SK-N-SH (cell line): Measurements from ENCODE around the gene TBX18. TPM values are rescaled to one million over a fixed set of nuclear protein-coding genes. Genes with fewer than 3 reads are reported as not detected.

ENCODE experiments used
- CTCF ChIA-PET: fragments of 300-600, 350-600 bp; formaldehyde crosslinking; extraction: SDS; loops from one replicate; lab custom pipeline; 2021; lab: Yijun Ruan, JAX
- POLR2A ChIA-PET: fragments of 350-600 bp; sonication (Branson Sonifier 250); formaldehyde crosslinking; extraction: SDS; loops from one replicate; lab custom pipeline; 2020; ENCODE audit warnings: antibody characterized with exemption, inconsistent platforms; lab: Yijun Ruan, JAX
- DNase-seq: peaks from one replicate; pipeline ENCODE4 v3.0.0; 2012
- H2AFZ ChIP-seq: fragments of 200-600 bp; sonication (generic); 2 replicates; pipeline ENCODE4 v1.8.1; 2016; ENCODE audit warnings: antibody characterized with exemption, mild to moderate bottlenecking, low read depth
- H3F3A ChIP-seq: fragments of 200-600 bp; sonication (generic); replicated peaks from 2 replicates; pipeline ENCODE3; 2016; ENCODE audit warnings: antibody characterized with exemption, mild to moderate bottlenecking; ENCODE audit not compliant: insufficient read depth
- H3K27ac ChIP-seq, 2 experiments: fragments of 200-500 bp in 1 of 2; fragments of 200-600 bp in 1 of 2; sonication (Bioruptor generic) in 1 of 2; sonication (generic), shearing (Covaris generic) in 1 of 2; 2 replicates each; pipeline versions ENCODE4 v1.5.1 to v1.6.1; 2014 to 2016; ENCODE audit warnings: low read depth in 2 of 2, inconsistent platforms in 1 of 2, low read length in 1 of 2, mild to moderate bottlenecking in 1 of 2, mixed read lengths in 1 of 2
- H3K27me3 ChIP-seq: fragments of 200-600 bp; sonication (generic), shearing (Covaris generic); 2 replicates; pipeline ENCODE4 v1.6.1; 2016; ENCODE audit warnings: mixed run types; ENCODE audit not compliant: insufficient read depth
- H3K36me3 ChIP-seq, 2 experiments: fragments of 200-500 bp in 1 of 2; fragments of 200-600 bp in 1 of 2; sonication (Bioruptor generic) in 1 of 2; sonication (generic) in 1 of 2; replicated peaks in 1 of 2; 2 replicates each; pipeline versions ENCODE3 to v1.5.1; 2014 to 2016; ENCODE audit warnings: low read length in 1 of 2, mild to moderate bottlenecking in 1 of 2; ENCODE audit not compliant: insufficient read depth in 2 of 2, control insufficient read depth in 1 of 2
- H3K4me1 ChIP-seq, 2 experiments: fragments of 200-500 bp in 1 of 2; fragments of 200-600 bp in 1 of 2; sonication (Bioruptor generic) in 1 of 2; sonication (generic), shearing (Covaris generic) in 1 of 2; 2 replicates each; pipeline versions ENCODE4 v1.5.1 to v1.6.1; 2014 to 2016; ENCODE audit warnings: low read depth in 1 of 2, low read length in 1 of 2, mixed run types in 1 of 2; ENCODE audit not compliant: insufficient read depth in 2 of 2, control insufficient read depth in 1 of 2
- H3K4me2 ChIP-seq: fragments of 200-600 bp; sonication (generic), shearing (Covaris generic); 2 replicates; pipeline ENCODE4 v1.6.1; 2017; ENCODE audit warnings: mixed run types
- H3K4me3 ChIP-seq, 2 experiments: fragments of 200-500 bp in 1 of 2; fragments of 200-600 bp in 1 of 2; sonication (Bioruptor generic) in 1 of 2; sonication (generic), shearing (Covaris generic) in 1 of 2; 2 replicates each; pipeline versions ENCODE4 v1.5.1 to v1.8.1; 2014 to 2016; ENCODE audit warnings: low read depth in 2 of 2, inconsistent platforms in 1 of 2, low read length in 1 of 2, mild to moderate bottlenecking in 1 of 2, mixed read lengths in 1 of 2, moderate library complexity in 1 of 2
- H3K79me2 ChIP-seq: fragments of 200-600 bp; sonication (generic); 2 replicates; pipeline ENCODE4 v1.8.1; 2017; ENCODE audit warnings: mild to moderate bottlenecking; ENCODE audit not compliant: insufficient read depth
- H3K9ac ChIP-seq: fragments of 200-600 bp; sonication (generic); 2 replicates; pipeline ENCODE4 v1.6.1; 2017; ENCODE audit warnings: mixed run types
- H3K9me2 ChIP-seq: fragments of 200-600 bp; sonication (generic); 2 replicates; pipeline ENCODE4 v1.6.1; 2017; ENCODE audit warnings: mixed run types
- H3K9me3 ChIP-seq: fragments of 200-600 bp; sonication (generic); 2 replicates; pipeline ENCODE4 v1.6.1; 2017; ENCODE audit warnings: mixed run types, mild to moderate bottlenecking, moderate library complexity
- H4K20me1 ChIP-seq: fragments of 200-600 bp; sonication (generic); 2 replicates; pipeline ENCODE4 v1.6.1; 2017; ENCODE audit warnings: mild to moderate bottlenecking, mixed run types; ENCODE audit not compliant: insufficient read depth
- CHD2 ChIP-seq: fragments of 150-350 bp; IDR thresholded peaks from 2 replicates; pipeline ENCODE4 v1.6.1; 2018; ENCODE audit warnings: low read length; ENCODE audit not compliant: partially characterized antibody
- ELF1 ChIP-seq: IDR thresholded peaks from 2 replicates; pipeline ENCODE4 v1.4.0; 2012
- EP300 ChIP-seq, 2 experiments: IDR thresholded peaks; 2 replicates each; pipeline versions ENCODE4 v1.4.0 to v1.6.1; 2012; ENCODE audit warnings: borderline replicate concordance in 1 of 2, low read depth in 1 of 2, low read length in 1 of 2
- FOXJ3 ChIP-seq: sonication (generic); formaldehyde crosslinking; IDR thresholded peaks from 2 replicates; pipeline ENCODE4 v1.5.1; 2020; ENCODE audit warnings: mild to moderate bottlenecking, missing genetic modification reagents
- GATA2 ChIP-seq: sonication (generic); formaldehyde crosslinking; IDR thresholded peaks from 2 replicates; pipeline ENCODE4 v1.5.0; 2020; ENCODE audit warnings: mild to moderate bottlenecking, missing genetic modification reagents
- IRF3 ChIP-seq: fragments of 150-350 bp; IDR thresholded peaks from 2 replicates; pipeline ENCODE4 v1.6.1; 2016; ENCODE audit warnings: mild to moderate bottlenecking, low read depth, low read length
- MAX ChIP-seq: IDR thresholded peaks from 2 replicates; pipeline ENCODE4 v1.4.0; 2012; ENCODE audit warnings: low read depth
- MEF2A ChIP-seq: IDR thresholded peaks from 2 replicates; pipeline ENCODE4 v1.4.0; 2012; ENCODE audit warnings: low read depth, borderline replicate concordance
- MXI1 ChIP-seq: IDR thresholded peaks from 2 replicates; pipeline ENCODE4 v1.6.1; 2012; ENCODE audit warnings: mild to moderate bottlenecking, low read depth, low read length, improper control_type of control experiment
- NRF1 ChIP-seq: IDR thresholded peaks from 2 replicates; pipeline ENCODE4 v1.6.1; 2012; ENCODE audit warnings: low read depth, mild to moderate bottlenecking, low read length
- PBX3 ChIP-seq: IDR thresholded peaks from 2 replicates; pipeline ENCODE4; 2012
- POLR2AphosphoS5 ChIP-seq: IDR thresholded peaks from 2 replicates; pipeline ENCODE4 v1.6.1; 2012; ENCODE audit warnings: low read depth, low read length
- RAD21 ChIP-seq: IDR thresholded peaks from 2 replicates; pipeline ENCODE4 v1.6.1; 2012; ENCODE audit warnings: mild to moderate bottlenecking, low read length
- RCOR1 ChIP-seq: fragments of 150-350 bp; IDR thresholded peaks from 2 replicates; pipeline ENCODE4 v1.6.1; 2017; ENCODE audit warnings: antibody characterized with exemption, low read length
- REST ChIP-seq: IDR thresholded peaks from 2 replicates; pipeline ENCODE4 v1.6.1; 2012; ENCODE audit warnings: mild to moderate bottlenecking, low read depth, low read length, moderate library complexity
- RFX5 ChIP-seq: IDR thresholded peaks from 2 replicates; pipeline ENCODE4 v1.6.1; 2012; ENCODE audit warnings: mild to moderate bottlenecking, improper control_type of control experiment, low read length
- RXRA ChIP-seq: IDR thresholded peaks from 2 replicates; pipeline ENCODE4 v1.4.0; 2012; ENCODE audit warnings: low read depth, mild to moderate bottlenecking, borderline replicate concordance
- TCF12 ChIP-seq: IDR thresholded peaks from 2 replicates; pipeline ENCODE4 v1.4.0; 2012
- YY1 ChIP-seq: IDR thresholded peaks from 2 replicates; pipeline ENCODE4 v1.4.0; 2012; ENCODE audit warnings: low read depth, mild to moderate bottlenecking
- WGBS: methylation state at CpG from one replicate; pipeline ENCODE4 v1.1.6; 2017; ENCODE audit warnings: low lambda C conversion rate; 5-methylcytosine and 5-hydroxymethylcytosine counted together
- polyA plus RNA-seq, 3 experiments: library from polyadenylated mRNA; depleted of rRNA; stranded (reverse); fragments of >200 nt; gene quantifications; 2 replicates each; pipeline ENCODE4 v1.2.3, GENCODE V29; 2012

Gene TBX18
- polyA plus RNA-seq, 1 of the 3 experiments (the other 2 are of a cell fraction), result 19.3 TPM

- no peaks in the 10 kb centered on the region for H3K9me2 ChIP-seq
- TF ChIP-seq GATA2 (no peak), IRF3 (no peak), CHD2 (no peak)
- H3K4me3 ChIP-seq, result no peak overlapping the region
- 31% methylated on average over 6 of the region's 6 CpGs for WGBS
- H4K20me1 ChIP-seq, result no peaks in the 10 kb centered on the region
- H3K27me3 ChIP-seq, result no peaks in the 10 kb centered on the region; the same call in 1 of the 2 replicates
- no peak overlapping the region for H3K9ac ChIP-seq
- H2AFZ ChIP-seq, result no peak overlapping the region
- no peak overlapping the region for H3K4me2 ChIP-seq
- no peak overlapping the region for H3K27ac ChIP-seq
- H3K9me3 ChIP-seq, result no peaks in the 10 kb centered on the region
- no peak for DNase-seq
- H3K4me1 ChIP-seq, result no peaks in the 10 kb centered on the region
- H3F3A ChIP-seq, result no peaks in the 10 kb centered on the region
- CTCF ChIA-PET, result no interaction called here
- H3K79me2 ChIP-seq, result no peaks in the 10 kb centered on the region
- POLR2A ChIA-PET, result no interaction called here
- H3K36me3 ChIP-seq, result no peaks in the 10 kb centered on the region
Measured at GRCh38 chr6:84808491-84809061, 44.2 kb upstream of the TBX18 start.

GRCh38 chr6:84805145-84805544 is 40.7 kb upstream of the TBX18 start:
- Histone ChIP-seq H3K4me3 (no peak overlapping the region), H3K9ac (no peak overlapping the region), H3K27ac (no peak overlapping the region), H3K9me3 (no peaks in the 10 kb centered on the region)
- TF ChIP-seq TCF12 (no peak), MEF2A (no peak), PBX3 (no peak), POLR2AphosphoS5 (no peak), MAX (no peak), RXRA (no peak), RAD21 (no peak), REST (no peak), IRF3 (no peak), RFX5 (no peak), FOXJ3 (CRISPR knock-in tag) (no peak), ELF1 (no peak), MXI1 (no peak), EP300 (IDR thresholded peaks at IDR 0.05; ENCODE audit: borderline replicate concordance in 1 of 2, low read depth in 1 of 2, low read length in 1 of 2) (no peak), RCOR1 (no peak), YY1 (no peak), NRF1 (no peak)
- TF ChIP-seq, all 33 proteins: peak for 0
- Histone ChIP-seq H3K4me2 (no peak overlapping the region), H2AFZ (no peak overlapping the region), H3K9me2 (no peaks in the 10 kb centered on the region), H3K79me2 (no peaks in the 10 kb centered on the region), H4K20me1 (no peaks in the 10 kb centered on the region), H3K27me3 (no peaks in the 10 kb centered on the region; the same call in 1 of the 2 replicates), H3F3A (no peaks in the 10 kb centered on the region), H3K4me1 (no peaks in the 10 kb centered on the region), H3K36me3 (no peaks in the 10 kb centered on the region)
- 6% methylated on average over 1 of the region's 1 CpG for WGBS
- CTCF ChIA-PET, result no interaction called here
- DNase-seq, result no peak
- POLR2A ChIA-PET, result no interaction called here
